Sigmoid colon (tissue), 7 donors: Measurements from ENCODE around the gene PHGDH. TPM values are rescaled to one million over a fixed set of nuclear protein-coding genes. Genes with fewer than 3 reads are reported as not detected.
A peak's percentile ranks its signal among the peaks of the same experiment; 100 is the strongest.

Experiments used
- DNase-seq: peaks from one replicate; pipeline ENCODE4 v3.0.0-alpha.2; 2019
- H3K27ac ChIP-seq, 4 donors: fragments of 200-600 bp; sonication (generic); one replicate each; pipeline ENCODE4 v1.5.1; 2016 to 2019; ENCODE audit warnings: mild to moderate bottlenecking in 1 of 4
- H3K27me3 ChIP-seq, 3 donors: fragments of 200-600 bp; sonication (generic); one replicate each; pipeline ENCODE4 v1.5.1; 2019; ENCODE audit warnings: mild to moderate bottlenecking in 1 of 3
- H3K36me3 ChIP-seq, 4 donors: fragments of 200-600 bp; sonication (generic); one replicate each; pipeline ENCODE4 v1.5.1; 2016 to 2019
- H3K4me1 ChIP-seq, 4 donors: fragments of 200-600 bp; sonication (generic); one replicate each; pipeline ENCODE4 v1.5.1; 2017 to 2019
- H3K4me3 ChIP-seq, 4 donors: fragments of 200-600 bp; sonication (generic); one replicate each; pipeline ENCODE4 v1.5.1; 2017 to 2019; ENCODE audit warnings: mild to moderate bottlenecking in 2 of 4, moderate library complexity in 1 of 4
- H3K9me3 ChIP-seq, 4 donors: fragments of 200-600 bp in 3 of 4; sonication (generic) in 3 of 4; one replicate each; pipeline versions ENCODE4 v1.5.1 to v1.6.1; 2013 to 2019
- EP300 ChIP-seq, 4 donors: sonication (generic); formaldehyde crosslinking; IDR thresholded peaks; one replicate each; pipeline ENCODE4 v1.6.1; 2017; ENCODE audit warnings: antibody characterized with exemption in 4 of 4
- POLR2A ChIP-seq, 2 donors: fragments of 450-650 bp; IDR thresholded peaks; one replicate each; pipeline ENCODE4 v1.6.1; 2016; ENCODE audit warnings: antibody characterized with exemption in 2 of 2, mild to moderate bottlenecking in 2 of 2, moderate library complexity in 2 of 2
- POLR2AphosphoS5 ChIP-seq, 4 donors: sonication (generic); formaldehyde crosslinking; IDR thresholded peaks; one replicate each; pipeline ENCODE4 v1.6.1; 2017; ENCODE audit warnings: antibody characterized with exemption in 4 of 4
- WGBS, 2 donors: extraction: QIAGEN DNeasy Blood & Tissue Kit; methylation state at CpG; one replicate each; pipeline ENCODE4 v1.1.7; 2013; 5-methylcytosine and 5-hydroxymethylcytosine counted together
- intact Hi-C: fragments of 100-400 bp; cut with DNase I; formaldehyde crosslinking; loops from one replicate; pipeline ENCODE4 v1.15.1; 2023
- polyA plus RNA-seq, 3 donors: library from polyadenylated mRNA; stranded (reverse); fragments of 200-250 nt; gene quantifications; one replicate each; pipeline ENCODE4 v1.2.3, GENCODE V29; 2013
- total RNA-seq, 4 donors: library from RNA; depleted of rRNA; stranded (reverse); fragments of >200 nt; gene quantifications; one replicate each; pipeline ENCODE4 v1.1.0, GENCODE V29; 2016
- TF ChIP-seq, protein P1 (sequence below), 4 experiments: fragments of 450-650 bp in 3 of 4; fragments of 200-600 bp in 1 of 4; IDR thresholded peaks; one replicate each; pipeline ENCODE4 v1.5.1; 2016 to 2019; ENCODE audit warnings: antibody characterized with exemption in 4 of 4, mild to moderate bottlenecking in 3 of 4, moderate library complexity in 2 of 4
- donor health status: healthy with polysubstance abuse.
- donor health status: Bipolar disorder and iron deficiency.
- donor health status: healthy.

Gene PHGDH
- total and polyA plus RNA-seq, 7 donors, result 3.9 to 37.7 (median 22.0) TPM

DNA sequence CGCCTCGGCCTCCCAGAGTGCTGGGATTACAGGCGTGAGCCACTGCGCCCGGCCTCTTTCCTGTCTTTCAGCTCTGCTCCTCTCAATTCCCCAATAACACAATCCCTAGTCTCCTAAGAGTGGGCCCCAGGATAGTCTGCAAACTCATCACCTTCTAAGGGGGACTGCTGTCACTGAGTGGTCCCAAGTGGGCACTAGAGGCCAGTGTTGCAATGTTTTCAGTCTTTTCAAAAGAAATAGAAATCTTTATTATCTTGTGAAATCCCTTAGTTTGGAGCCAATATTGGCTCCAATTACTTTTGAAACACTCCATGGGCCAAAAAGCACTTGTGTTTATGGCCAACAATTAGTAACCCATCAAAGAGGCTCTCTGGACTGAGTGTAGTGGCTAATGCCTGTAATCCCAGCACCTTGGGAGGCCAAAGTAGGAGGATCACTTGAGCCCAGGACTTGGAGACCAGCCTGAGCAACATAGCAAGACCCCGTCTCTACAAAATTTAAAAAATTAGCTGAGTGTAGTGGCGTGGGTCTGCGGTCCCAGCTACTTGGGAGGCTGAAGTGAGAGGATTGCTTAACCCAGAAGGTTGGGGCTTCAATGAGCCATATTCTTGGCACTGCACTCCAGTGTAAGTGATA is 35.0 kb upstream of the PHGDH start:
- H3K4me3 ChIP-seq, result no peak overlapping the region
- 83 to 88% methylated on average over 8 of the region's 8 CpGs for WGBS, 2 donors
- intact Hi-C loops, result no loop called here
- no peak overlapping the region for H3K27ac ChIP-seq
- no peaks in the 10 kb centered on the region for H3K9me3 ChIP-seq
- TF ChIP-seq, protein P1, sequence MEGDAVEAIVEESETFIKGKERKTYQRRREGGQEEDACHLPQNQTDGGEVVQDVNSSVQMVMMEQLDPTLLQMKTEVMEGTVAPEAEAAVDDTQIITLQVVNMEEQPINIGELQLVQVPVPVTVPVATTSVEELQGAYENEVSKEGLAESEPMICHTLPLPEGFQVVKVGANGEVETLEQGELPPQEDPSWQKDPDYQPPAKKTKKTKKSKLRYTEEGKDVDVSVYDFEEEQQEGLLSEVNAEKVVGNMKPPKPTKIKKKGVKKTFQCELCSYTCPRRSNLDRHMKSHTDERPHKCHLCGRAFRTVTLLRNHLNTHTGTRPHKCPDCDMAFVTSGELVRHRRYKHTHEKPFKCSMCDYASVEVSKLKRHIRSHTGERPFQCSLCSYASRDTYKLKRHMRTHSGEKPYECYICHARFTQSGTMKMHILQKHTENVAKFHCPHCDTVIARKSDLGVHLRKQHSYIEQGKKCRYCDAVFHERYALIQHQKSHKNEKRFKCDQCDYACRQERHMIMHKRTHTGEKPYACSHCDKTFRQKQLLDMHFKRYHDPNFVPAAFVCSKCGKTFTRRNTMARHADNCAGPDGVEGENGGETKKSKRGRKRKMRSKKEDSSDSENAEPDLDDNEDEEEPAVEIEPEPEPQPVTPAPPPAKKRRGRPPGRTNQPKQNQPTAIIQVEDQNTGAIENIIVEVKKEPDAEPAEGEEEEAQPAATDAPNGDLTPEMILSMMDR (IDR thresholded peaks at IDR 0.05), result no peak
- DNase-seq, result peak; percentile 66
- no peaks in the 10 kb centered on the region for H3K36me3 ChIP-seq
- peaks cover 0 to 5% (median 0%) of the 10 kb centered on the region in 4 donors for H3K4me1 ChIP-seq
- no peaks in the 10 kb centered on the region for H3K27me3 ChIP-seq

DNA sequence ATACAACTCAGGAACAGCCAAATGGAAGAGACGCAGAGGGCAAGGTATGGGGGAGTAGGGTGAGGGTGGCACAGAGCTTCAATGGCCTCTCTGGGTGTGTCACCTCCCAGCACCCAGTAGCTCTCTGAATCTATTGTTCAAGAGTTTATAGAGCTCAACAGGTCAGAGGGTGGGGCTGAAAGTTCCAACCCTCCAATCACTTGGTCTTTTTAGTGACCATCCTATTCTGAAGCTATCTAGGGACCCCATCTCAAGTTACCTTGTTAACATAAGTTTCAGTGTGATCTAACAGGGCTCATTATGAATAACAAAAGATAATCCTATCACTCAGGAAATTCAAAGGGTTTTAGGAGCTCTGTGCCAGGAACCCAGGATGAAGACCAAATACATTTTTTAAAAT is 32.5 kb upstream of the PHGDH start:
- WGBS, 2 donors, result 51 to 96% methylated on average over 1 of the region's 1 CpG
- no peaks in the 10 kb centered on the region for H3K36me3 ChIP-seq
- intact Hi-C loops, result no loop called here
- no peaks in the 10 kb centered on the region for H3K27me3 ChIP-seq
- peaks cover 0 to 5% (median 0%) of the 10 kb centered on the region in 4 donors for H3K4me1 ChIP-seq
- no peaks in the 10 kb centered on the region for H3K9me3 ChIP-seq
- DNase-seq, result no peak
- no peak overlapping the region for H3K27ac ChIP-seq
- TF ChIP-seq EP300 (IDR thresholded peaks at IDR 0.05) (no peak), POLR2AphosphoS5 (IDR thresholded peaks at IDR 0.05) (no peak)
- H3K4me3 ChIP-seq, result no peak overlapping the region

DNA sequence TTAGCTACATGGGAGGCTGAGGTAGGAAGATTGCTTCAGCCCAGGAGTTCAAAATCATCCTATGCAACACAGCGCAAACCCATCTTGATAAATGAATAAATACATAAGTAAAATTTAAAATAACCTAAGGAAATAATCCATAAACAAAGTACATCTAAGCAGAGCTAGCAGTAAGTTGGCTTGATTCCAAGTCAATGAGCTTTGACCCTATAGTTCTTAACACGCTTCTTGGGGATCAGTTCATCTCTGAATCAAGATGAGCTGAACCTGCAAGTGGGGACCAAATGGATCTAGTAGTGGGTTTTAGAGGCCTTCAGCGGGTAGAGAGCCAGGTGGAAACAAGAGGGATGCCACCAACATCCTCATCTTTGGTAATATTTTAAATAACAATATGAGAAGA is 31.5 kb upstream of the PHGDH start:
- Histone ChIP-seq H3K9me3 (no peaks in the 10 kb centered on the region), H3K4me1 (peaks cover 0 to 3% (median 0%) of the 10 kb centered on the region in 4 donors), H3K27me3 (no peaks in the 10 kb centered on the region), H3K36me3 (no peaks in the 10 kb centered on the region), H3K4me3 (no peak overlapping the region), H3K27ac (no peak overlapping the region)
- TF ChIP-seq POLR2A (IDR thresholded peaks at IDR 0.05), result no peak
- no peak for TF ChIP-seq POLR2AphosphoS5 (IDR thresholded peaks at IDR 0.05)
- TF ChIP-seq, protein P1 (IDR thresholded peaks at IDR 0.05), result no peak
- TF ChIP-seq EP300 (IDR thresholded peaks at IDR 0.05), result no peak
- WGBS, 2 donors, result 76 to 92% methylated on average over 3 of the region's 3 CpGs
- intact Hi-C loops, result no loop called here
- DNase-seq, result no peak

GRCh38 chr1:119680723-119681122 is 31.0 kb upstream of the PHGDH start:
- DNase-seq, result no peak
- intact Hi-C loops, result no loop called here
- Histone ChIP-seq H3K27me3 (no peaks in the 10 kb centered on the region), H3K9me3 (no peaks in the 10 kb centered on the region), H3K36me3 (no peaks in the 10 kb centered on the region), H3K4me3 (no peak overlapping the region), H3K4me1 (no peaks in the 10 kb centered on the region), H3K27ac (no peak overlapping the region)
- TF ChIP-seq EP300 (IDR thresholded peaks at IDR 0.05), result no peak
- no peak for TF ChIP-seq POLR2A (IDR thresholded peaks at IDR 0.05)
- no peak for TF ChIP-seq POLR2AphosphoS5 (IDR thresholded peaks at IDR 0.05)
- TF ChIP-seq, protein P1 (IDR thresholded peaks at IDR 0.05), result no peak
- whole genome bisulfite sequencing, 2 donors, result 78 to 79% methylated on average over 2 of the region's 2 CpGs

GRCh38 chr1:119681560-119681959 is 30.2 kb upstream of the PHGDH start:
- Histone ChIP-seq H3K27me3 (no peaks in the 10 kb centered on the region), H3K4me3 (no peak overlapping the region), H3K4me1 (no peaks in the 10 kb centered on the region), H3K27ac (no peak overlapping the region), H3K9me3 (no peaks in the 10 kb centered on the region), H3K36me3 (no peaks in the 10 kb centered on the region)
- TF ChIP-seq POLR2AphosphoS5 (IDR thresholded peaks at IDR 0.05) (no peak), POLR2A (IDR thresholded peaks at IDR 0.05) (no peak), EP300 (IDR thresholded peaks at IDR 0.05) (no peak)
- TF ChIP-seq, protein P1 (IDR thresholded peaks at IDR 0.05), result no peak
- no peak for DNase-seq
- intact Hi-C loops, result no loop called here
- WGBS, 2 donors, result 87 to 89% methylated on average over 2 of the region's 2 CpGs
